GM12892 (cell line): ENCODE measurements around the gene KIAA0586.
"Not testable (repeated sequence)": the region's sequence is repeated elsewhere in the genome, so short reads cannot be mapped to it uniquely, and the experiment has no call there.

Source experiments
- POLR2A ChIP-seq: IDR thresholded peaks from 2 replicates; pipeline ENCODE4 v1.6.1; 2011; ENCODE audit warnings: low read depth, low read length, control low read depth
- POLR2AphosphoS5 ChIP-seq: IDR thresholded peaks from 2 replicates; pipeline ENCODE4 v1.6.1; 2011; ENCODE audit warnings: low read depth, low read length, control low read depth
- TAF1 ChIP-seq: IDR thresholded peaks from 2 replicates; pipeline ENCODE4 v1.6.1; 2011; ENCODE audit warnings: low read depth, mild to moderate bottlenecking, control low read depth, low read length, borderline replicate concordance

DNA sequence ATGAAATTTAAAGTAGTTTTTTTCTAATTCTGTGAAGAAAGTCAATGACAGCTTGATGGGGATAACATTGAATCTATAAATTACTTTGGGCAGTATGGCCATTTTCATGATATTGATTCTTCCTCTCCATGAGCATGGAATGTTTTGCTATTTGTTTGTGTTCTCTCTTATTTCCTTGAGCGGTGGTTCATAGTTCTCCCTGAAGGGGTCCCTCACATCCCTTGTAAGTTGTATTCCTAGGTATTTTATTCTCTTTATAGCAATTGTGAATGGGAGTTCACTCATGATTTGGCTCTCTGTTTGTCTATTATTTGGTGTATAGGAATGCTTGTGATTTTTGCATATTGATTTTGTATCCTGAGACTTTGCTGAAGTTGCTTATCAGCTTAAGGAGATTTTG lies 153.9 kb downstream of the KIAA0586 start:
- TF ChIP-seq TAF1, POLR2AphosphoS5, POLR2A: not testable (repeated sequence)
